A673 (cell line): ENCODE measurements around the gene CARD16.

Source experiments
- EZH2 ChIP-seq: fragments of 200-600 bp; sonication (generic); IDR thresholded peaks from 2 replicates; pipeline ENCODE4 v1.6.1; 2017; ENCODE audit warnings: borderline replicate concordance, low read depth, mild to moderate bottlenecking, mixed read lengths, antibody characterized with exemption, low read length; ENCODE audit not compliant: poor library complexity, severe bottlenecking
- TF ChIP-seq, protein P1 (sequence below): fragments of 300-800, 200-600 bp; sonication (generic); conservative IDR thresholded peaks from 2 replicates; pipeline ENCODE4 v1.5.1; 2017; ENCODE audit warnings: low read depth, mild to moderate bottlenecking, antibody characterized with exemption, low read length, moderate library complexity, mixed read lengths

GRCh38 chr11:104997288-104997687 lies 47.8 kb downstream of the CARD16 start:
- TF ChIP-seq, protein P1, sequence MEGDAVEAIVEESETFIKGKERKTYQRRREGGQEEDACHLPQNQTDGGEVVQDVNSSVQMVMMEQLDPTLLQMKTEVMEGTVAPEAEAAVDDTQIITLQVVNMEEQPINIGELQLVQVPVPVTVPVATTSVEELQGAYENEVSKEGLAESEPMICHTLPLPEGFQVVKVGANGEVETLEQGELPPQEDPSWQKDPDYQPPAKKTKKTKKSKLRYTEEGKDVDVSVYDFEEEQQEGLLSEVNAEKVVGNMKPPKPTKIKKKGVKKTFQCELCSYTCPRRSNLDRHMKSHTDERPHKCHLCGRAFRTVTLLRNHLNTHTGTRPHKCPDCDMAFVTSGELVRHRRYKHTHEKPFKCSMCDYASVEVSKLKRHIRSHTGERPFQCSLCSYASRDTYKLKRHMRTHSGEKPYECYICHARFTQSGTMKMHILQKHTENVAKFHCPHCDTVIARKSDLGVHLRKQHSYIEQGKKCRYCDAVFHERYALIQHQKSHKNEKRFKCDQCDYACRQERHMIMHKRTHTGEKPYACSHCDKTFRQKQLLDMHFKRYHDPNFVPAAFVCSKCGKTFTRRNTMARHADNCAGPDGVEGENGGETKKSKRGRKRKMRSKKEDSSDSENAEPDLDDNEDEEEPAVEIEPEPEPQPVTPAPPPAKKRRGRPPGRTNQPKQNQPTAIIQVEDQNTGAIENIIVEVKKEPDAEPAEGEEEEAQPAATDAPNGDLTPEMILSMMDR, result peak; percentile 62
- TF ChIP-seq EZH2, result no peak
